ENCODE data around the gene TEX28.
"Not testable (repeated sequence)": the region's sequence is repeated elsewhere in the genome, so short reads cannot be mapped to it uniquely, and the experiment has no call there.

DNA sequence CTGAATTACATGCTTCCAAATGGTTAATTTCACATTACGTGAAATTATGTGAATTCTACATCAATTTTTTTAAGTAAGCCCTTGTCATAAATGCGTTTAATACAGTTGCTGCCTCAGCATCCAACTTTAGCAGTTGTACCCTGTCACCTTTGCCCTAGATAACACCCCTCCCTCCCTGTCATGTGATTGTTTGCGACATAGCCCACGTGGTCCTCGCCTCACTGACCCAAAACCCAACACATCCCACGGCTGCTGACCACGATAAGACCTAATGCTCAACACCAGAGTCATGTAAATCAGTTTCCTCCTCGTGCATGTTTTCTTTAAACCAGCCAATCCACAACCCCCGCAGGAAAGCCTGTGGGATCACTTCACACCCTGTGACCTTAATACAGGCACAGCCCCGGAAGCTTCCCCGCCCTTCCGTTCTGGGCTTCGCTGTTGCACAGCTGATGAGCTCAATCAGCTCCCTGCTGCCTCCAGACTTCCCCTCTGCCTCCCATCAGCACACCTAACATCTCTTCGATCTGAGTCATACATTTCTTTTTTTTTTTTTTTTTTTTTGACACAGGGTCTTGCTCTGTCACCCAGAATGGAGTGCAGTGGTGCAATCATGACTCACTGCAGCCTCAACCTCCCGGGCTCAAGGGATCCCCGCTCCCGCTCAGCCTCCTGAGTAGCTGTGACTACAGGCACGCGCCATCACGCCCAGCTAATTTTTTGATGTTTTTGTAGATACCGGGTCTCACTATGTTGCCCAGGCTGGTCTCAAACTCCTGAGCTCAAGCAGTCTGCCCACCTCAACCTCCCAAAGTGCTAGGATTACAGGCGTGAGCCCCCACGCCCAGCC, 10.2 kb downstream of the TEX28 start:
- TF ChIP-seq, protein P1, sequence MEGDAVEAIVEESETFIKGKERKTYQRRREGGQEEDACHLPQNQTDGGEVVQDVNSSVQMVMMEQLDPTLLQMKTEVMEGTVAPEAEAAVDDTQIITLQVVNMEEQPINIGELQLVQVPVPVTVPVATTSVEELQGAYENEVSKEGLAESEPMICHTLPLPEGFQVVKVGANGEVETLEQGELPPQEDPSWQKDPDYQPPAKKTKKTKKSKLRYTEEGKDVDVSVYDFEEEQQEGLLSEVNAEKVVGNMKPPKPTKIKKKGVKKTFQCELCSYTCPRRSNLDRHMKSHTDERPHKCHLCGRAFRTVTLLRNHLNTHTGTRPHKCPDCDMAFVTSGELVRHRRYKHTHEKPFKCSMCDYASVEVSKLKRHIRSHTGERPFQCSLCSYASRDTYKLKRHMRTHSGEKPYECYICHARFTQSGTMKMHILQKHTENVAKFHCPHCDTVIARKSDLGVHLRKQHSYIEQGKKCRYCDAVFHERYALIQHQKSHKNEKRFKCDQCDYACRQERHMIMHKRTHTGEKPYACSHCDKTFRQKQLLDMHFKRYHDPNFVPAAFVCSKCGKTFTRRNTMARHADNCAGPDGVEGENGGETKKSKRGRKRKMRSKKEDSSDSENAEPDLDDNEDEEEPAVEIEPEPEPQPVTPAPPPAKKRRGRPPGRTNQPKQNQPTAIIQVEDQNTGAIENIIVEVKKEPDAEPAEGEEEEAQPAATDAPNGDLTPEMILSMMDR (IDR thresholded peaks at IDR 0.05; ENCODE audit: insufficient read depth, low read depth, low read length) = not testable (repeated sequence)
- TF ChIP-seq EZH2 (IDR thresholded peaks at IDR 0.05; ENCODE audit: insufficient read depth, low read length) = not testable (repeated sequence)

All from astrocyte (in vitro differentiated cells and primary cell).